D721Med (cell line): ENCODE data around the gene SELENOH.

ENCODE experiments used
- DNase-seq: peaks from one replicate; pipeline ENCODE4 v3.0.0; 2011; ENCODE audit warnings: low spot score; ENCODE audit not compliant: insufficient read length
- FAIRE-seq: peaks from 2 replicates; lab custom pipeline; 2011; peaks lifted over from hg19 to GRCh38; lab: Jason Lieb, UNC
- TF ChIP-seq, protein P1 (sequence below): IDR thresholded peaks from 2 replicates; pipeline ENCODE4 v1.5.1; 2012; ENCODE audit warnings: mild to moderate bottlenecking, control low read depth; ENCODE audit not compliant: insufficient read depth; ENCODE audit errors: missing control alignments

SELENOH gene

DNA sequence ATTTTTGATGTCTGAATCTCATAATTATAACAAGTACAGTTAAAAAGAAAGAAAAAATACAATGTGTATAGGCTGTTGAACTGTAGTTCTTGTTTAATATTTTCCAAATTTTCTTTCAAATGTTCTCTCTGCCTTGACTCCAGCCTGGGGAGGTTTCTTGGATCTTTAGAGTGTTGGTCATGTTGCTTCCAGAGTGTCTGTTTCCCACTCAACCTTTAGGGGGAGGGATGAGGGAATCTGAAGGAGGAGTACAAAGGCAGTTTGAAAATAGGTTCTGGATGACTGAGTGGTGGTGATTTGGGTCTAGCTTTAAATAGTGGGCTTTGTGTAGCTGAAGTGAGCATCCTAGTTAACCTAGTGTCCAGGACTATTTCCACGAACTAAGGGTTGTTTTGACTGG is 22.3 kb downstream of the SELENOH start:
- DNase-seq (no peak), FAIRE-seq (no peak)
- TF ChIP-seq, protein P1, sequence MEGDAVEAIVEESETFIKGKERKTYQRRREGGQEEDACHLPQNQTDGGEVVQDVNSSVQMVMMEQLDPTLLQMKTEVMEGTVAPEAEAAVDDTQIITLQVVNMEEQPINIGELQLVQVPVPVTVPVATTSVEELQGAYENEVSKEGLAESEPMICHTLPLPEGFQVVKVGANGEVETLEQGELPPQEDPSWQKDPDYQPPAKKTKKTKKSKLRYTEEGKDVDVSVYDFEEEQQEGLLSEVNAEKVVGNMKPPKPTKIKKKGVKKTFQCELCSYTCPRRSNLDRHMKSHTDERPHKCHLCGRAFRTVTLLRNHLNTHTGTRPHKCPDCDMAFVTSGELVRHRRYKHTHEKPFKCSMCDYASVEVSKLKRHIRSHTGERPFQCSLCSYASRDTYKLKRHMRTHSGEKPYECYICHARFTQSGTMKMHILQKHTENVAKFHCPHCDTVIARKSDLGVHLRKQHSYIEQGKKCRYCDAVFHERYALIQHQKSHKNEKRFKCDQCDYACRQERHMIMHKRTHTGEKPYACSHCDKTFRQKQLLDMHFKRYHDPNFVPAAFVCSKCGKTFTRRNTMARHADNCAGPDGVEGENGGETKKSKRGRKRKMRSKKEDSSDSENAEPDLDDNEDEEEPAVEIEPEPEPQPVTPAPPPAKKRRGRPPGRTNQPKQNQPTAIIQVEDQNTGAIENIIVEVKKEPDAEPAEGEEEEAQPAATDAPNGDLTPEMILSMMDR = no peak

GRCh38 chr11:57764021-57764420 is 22.7 kb downstream of the SELENOH start:
- FAIRE-seq = no peak
- no peak for DNase-seq
- TF ChIP-seq, protein P1 = no peak

- FAIRE-seq (no peak), DNase-seq (no peak)
- TF ChIP-seq, protein P1 = no peak
Measured at GRCh38 chr11:57764566-57764965, 23.3 kb downstream of the SELENOH start.

DNA sequence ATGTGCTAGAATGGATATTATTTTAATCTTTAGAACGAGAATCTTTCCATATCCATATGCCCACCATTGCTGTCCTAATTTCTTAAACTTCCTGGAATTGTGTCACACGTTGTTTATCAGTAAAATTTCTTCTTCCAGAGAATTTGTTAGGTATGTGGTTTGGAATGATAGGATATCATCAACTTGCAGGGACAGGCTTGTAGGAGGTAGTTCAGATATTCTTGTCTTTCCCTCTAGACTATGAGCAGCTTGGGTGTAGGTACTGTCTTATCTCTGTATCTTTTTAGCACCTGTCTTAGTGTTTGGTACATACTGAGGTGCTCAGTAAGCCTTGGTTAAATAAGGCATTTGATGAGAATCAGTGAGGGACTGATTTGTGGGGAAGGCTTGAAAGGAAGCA is 23.7 kb downstream of the SELENOH start:
- FAIRE-seq = no peak
- TF ChIP-seq, protein P1 = no peak
- no peak for DNase-seq

- TF ChIP-seq, protein P1 = no peak
- DNase-seq (no peak), FAIRE-seq (no peak)
Measured at GRCh38 chr11:57770793-57771192, 29.5 kb downstream of the SELENOH start.

DNA sequence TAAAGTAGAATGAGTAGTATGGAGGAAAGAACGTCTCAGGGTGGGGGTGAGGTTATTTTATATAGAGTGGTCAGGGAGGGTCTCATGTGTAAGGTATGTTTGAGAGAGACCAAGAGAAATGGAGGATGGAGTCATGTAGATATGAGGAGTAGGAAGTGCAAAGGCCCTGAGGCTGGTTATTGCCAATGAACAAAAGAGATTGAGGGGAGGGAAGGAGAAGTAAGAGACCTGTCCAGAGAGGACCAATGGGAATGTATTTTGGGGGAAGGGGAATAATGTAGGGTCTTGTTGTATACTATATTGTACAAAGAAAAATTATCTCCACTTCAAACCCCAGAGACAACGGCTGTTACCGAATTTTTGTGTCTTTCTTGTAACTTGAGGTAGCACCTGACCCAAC is 30.1 kb downstream of the SELENOH start:
- FAIRE-seq (no peak), DNase-seq (no peak)
- TF ChIP-seq, protein P1 = no peak

GRCh38 chr11:57772562-57772961 is 31.3 kb downstream of the SELENOH start:
- TF ChIP-seq, protein P1 = no peak
- FAIRE-seq = no peak
- no peak for DNase-seq
